Liver (tissue), 9 donors: Measurements from ENCODE around the gene FAN1. TPM values are rescaled to one million over a fixed set of nuclear protein-coding genes. Genes with fewer than 3 reads are reported as not detected.

Experiments used
- DNase-seq: peaks from one replicate; pipeline ENCODE4 v3.0.0-alpha.2; 2017; ENCODE audit warnings: low spot score
- H3K27ac ChIP-seq, 2 donors: one replicate each; pipeline ENCODE4 v1.7.0; 2013; ENCODE audit warnings: inconsistent platforms in 2 of 2, low read length in 2 of 2, control low read depth in 1 of 2, low read depth in 1 of 2, mild to moderate bottlenecking in 1 of 2
- H3K27me3 ChIP-seq, 4 donors: one replicate each; pipeline versions ENCODE4 v1.6.1 to v1.7.0; 2013; ENCODE audit warnings: low read length in 3 of 4, inconsistent platforms in 1 of 4, mild to moderate bottlenecking in 1 of 4, moderate library complexity in 1 of 4; ENCODE audit not compliant: control insufficient read depth in 4 of 4, insufficient read depth in 4 of 4
- H3K36me3 ChIP-seq, 4 donors: one replicate each; pipeline versions ENCODE4 v1.6.1 to v1.7.0; 2013; ENCODE audit warnings: low read length in 3 of 4, mild to moderate bottlenecking in 3 of 4, low read depth in 1 of 4, moderate library complexity in 1 of 4; ENCODE audit not compliant: control insufficient read depth in 4 of 4, insufficient read depth in 3 of 4
- H3K4me1 ChIP-seq, 4 donors: one replicate each; pipeline versions ENCODE4 v1.6.1 to v1.7.0; 2013; ENCODE audit warnings: low read length in 3 of 4, mild to moderate bottlenecking in 3 of 4, moderate library complexity in 1 of 4; ENCODE audit not compliant: control insufficient read depth in 4 of 4, insufficient read depth in 4 of 4
- H3K4me3 ChIP-seq, 3 donors: one replicate each; pipeline versions ENCODE4 v1.6.1 to v1.7.0; 2013; ENCODE audit warnings: low read length in 3 of 3, control low read depth in 1 of 3, low read depth in 1 of 3, mild to moderate bottlenecking in 1 of 3
- H3K9ac ChIP-seq, 2 donors: one replicate each; pipeline ENCODE4 v1.7.0; 2013; ENCODE audit warnings: low read length in 2 of 2, mild to moderate bottlenecking in 2 of 2, moderate library complexity in 2 of 2, control low read depth in 1 of 2, low read depth in 1 of 2
- H3K9me3 ChIP-seq, 4 donors: one replicate each; pipeline versions ENCODE4 v1.6.1 to v1.7.0; 2013; ENCODE audit warnings: low read length in 3 of 4; ENCODE audit not compliant: control insufficient read depth in 4 of 4
- EGR1 ChIP-seq, 2 donors: IDR thresholded peaks; 2 replicates each; pipeline ENCODE4 v1.6.1; 2016 to 2018; ENCODE audit warnings: antibody characterized with exemption in 2 of 2, low read depth in 2 of 2
- HNF4A ChIP-seq, 2 donors: conservative IDR thresholded peaks; 2 replicates each; pipeline ENCODE4 v1.6.1; 2016; ENCODE audit warnings: antibody characterized with exemption in 2 of 2, mild to moderate bottlenecking in 2 of 2
- NR2F2 ChIP-seq: IDR thresholded peaks from 2 replicates; pipeline ENCODE4 v1.6.1; 2016; ENCODE audit warnings: antibody characterized with exemption
- RXRA ChIP-seq, 2 donors: IDR thresholded peaks; 2 replicates each; pipeline ENCODE4 v1.6.1; 2017 to 2018; ENCODE audit warnings: antibody characterized with exemption in 2 of 2, mild to moderate bottlenecking in 1 of 2
- SP1 ChIP-seq: IDR thresholded peaks from 2 replicates; pipeline ENCODE4 v1.6.1; 2018; ENCODE audit warnings: antibody characterized with exemption, mild to moderate bottlenecking
- YY1 ChIP-seq: IDR thresholded peaks from 2 replicates; pipeline ENCODE4 v1.6.1; 2016; ENCODE audit warnings: antibody characterized with exemption, mild to moderate bottlenecking
- WGBS: extraction: QIAGEN DNeasy Blood & Tissue Kit; methylation state at CpG from one replicate; pipeline ENCODE4 v1.1.7; 2013; 5-methylcytosine and 5-hydroxymethylcytosine counted together
- polyA plus RNA-seq, 2 donors: library from polyadenylated mRNA; stranded (reverse) in 1 of 2; unstranded in 1 of 2; fragments of 200-250 nt in 1 of 2; fragments of >200 nt in 1 of 2; fragmentation: Nextera tagmentation in 1 of 2; extraction: Ambion mirVana in 1 of 2; gene quantifications; one replicate each; pipeline versions ENCODE4 v1.2.1 to v1.2.3, GENCODE V29; 2013 to 2015
- total RNA-seq, 2 donors: library from RNA; depleted of rRNA; stranded (reverse); fragments of >200 nt; gene quantifications; one replicate each; pipeline ENCODE4 v1.2.3, GENCODE V29; 2014
- TF ChIP-seq, protein P1 (sequence below): IDR thresholded peaks from 2 replicates; pipeline ENCODE4 v1.6.1; 2016; ENCODE audit warnings: antibody characterized with exemption
- TF ChIP-seq, protein P2 (sequence below): fragments of 150-350 bp; IDR thresholded peaks from 2 replicates; pipeline ENCODE4 v1.5.1; 2017; ENCODE audit warnings: improper control_type of control experiment, low read depth, low read length; ENCODE audit not compliant: missing input control
- TF ChIP-seq, protein P3 (sequence below): IDR thresholded peaks from 2 replicates; pipeline ENCODE4 v1.6.1; 2016; ENCODE audit warnings: antibody characterized with exemption
- TF ChIP-seq, protein P4 (sequence below): IDR thresholded peaks from 2 replicates; pipeline ENCODE4 v1.6.1; 2016; ENCODE audit warnings: antibody characterized with exemption
- donor health status: healthy.
- donor health status: healthy.
- donor health status: healthy.
- donor health status: healthy.
- donor health status: healthy.

FAN1 gene
- total and polyA plus RNA-seq, 4 donors: 5.2 to 17.1 (median 7.5) TPM

DNA sequence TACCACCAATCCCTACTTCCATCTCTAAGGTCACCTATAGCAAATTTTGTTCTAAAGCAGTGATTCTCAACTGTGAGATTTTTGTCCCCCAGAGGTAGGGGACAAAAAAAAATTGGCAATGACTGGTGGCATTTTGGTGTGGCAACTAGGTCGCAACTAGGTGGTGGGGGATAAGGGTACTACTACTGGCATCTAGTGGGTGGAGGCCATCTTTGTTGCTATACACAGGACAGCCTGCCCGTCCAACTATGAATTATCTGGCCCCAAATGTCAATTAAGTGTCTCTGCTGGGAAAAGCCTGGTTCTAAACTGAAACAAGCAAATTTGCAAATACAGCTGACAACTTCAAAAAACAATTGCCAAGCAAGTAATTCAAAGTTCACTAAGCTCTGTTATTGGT, 86.3 kb downstream of the FAN1 start:
- H3K36me3 ChIP-seq: peaks cover 0 to 2% (median 0%) of the 10 kb centered on the region in 4 donors
- H3K4me1 ChIP-seq: peaks cover 3 to 43% (median 33%) of the 10 kb centered on the region in 4 donors
- TF ChIP-seq, protein P1, sequence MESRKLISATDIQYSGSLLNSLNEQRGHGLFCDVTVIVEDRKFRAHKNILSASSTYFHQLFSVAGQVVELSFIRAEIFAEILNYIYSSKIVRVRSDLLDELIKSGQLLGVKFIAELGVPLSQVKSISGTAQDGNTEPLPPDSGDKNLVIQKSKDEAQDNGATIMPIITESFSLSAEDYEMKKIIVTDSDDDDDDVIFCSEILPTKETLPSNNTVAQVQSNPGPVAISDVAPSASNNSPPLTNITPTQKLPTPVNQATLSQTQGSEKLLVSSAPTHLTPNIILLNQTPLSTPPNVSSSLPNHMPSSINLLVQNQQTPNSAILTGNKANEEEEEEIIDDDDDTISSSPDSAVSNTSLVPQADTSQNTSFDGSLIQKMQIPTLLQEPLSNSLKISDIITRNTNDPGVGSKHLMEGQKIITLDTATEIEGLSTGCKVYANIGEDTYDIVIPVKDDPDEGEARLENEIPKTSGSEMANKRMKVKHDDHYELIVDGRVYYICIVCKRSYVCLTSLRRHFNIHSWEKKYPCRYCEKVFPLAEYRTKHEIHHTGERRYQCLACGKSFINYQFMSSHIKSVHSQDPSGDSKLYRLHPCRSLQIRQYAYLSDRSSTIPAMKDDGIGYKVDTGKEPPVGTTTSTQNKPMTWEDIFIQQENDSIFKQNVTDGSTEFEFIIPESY: no peak
- no peak for TF ChIP-seq EGR1 (IDR thresholded peaks at IDR 0.05; ENCODE audit: low read depth in 2 of 2)
- TF ChIP-seq, protein P2, sequence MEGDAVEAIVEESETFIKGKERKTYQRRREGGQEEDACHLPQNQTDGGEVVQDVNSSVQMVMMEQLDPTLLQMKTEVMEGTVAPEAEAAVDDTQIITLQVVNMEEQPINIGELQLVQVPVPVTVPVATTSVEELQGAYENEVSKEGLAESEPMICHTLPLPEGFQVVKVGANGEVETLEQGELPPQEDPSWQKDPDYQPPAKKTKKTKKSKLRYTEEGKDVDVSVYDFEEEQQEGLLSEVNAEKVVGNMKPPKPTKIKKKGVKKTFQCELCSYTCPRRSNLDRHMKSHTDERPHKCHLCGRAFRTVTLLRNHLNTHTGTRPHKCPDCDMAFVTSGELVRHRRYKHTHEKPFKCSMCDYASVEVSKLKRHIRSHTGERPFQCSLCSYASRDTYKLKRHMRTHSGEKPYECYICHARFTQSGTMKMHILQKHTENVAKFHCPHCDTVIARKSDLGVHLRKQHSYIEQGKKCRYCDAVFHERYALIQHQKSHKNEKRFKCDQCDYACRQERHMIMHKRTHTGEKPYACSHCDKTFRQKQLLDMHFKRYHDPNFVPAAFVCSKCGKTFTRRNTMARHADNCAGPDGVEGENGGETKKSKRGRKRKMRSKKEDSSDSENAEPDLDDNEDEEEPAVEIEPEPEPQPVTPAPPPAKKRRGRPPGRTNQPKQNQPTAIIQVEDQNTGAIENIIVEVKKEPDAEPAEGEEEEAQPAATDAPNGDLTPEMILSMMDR: no peak
- TF ChIP-seq, protein P3, sequence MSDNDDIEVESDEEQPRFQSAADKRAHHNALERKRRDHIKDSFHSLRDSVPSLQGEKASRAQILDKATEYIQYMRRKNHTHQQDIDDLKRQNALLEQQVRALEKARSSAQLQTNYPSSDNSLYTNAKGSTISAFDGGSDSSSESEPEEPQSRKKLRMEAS: no peak
- no peak for TF ChIP-seq NR2F2
- TF ChIP-seq, protein P4, sequence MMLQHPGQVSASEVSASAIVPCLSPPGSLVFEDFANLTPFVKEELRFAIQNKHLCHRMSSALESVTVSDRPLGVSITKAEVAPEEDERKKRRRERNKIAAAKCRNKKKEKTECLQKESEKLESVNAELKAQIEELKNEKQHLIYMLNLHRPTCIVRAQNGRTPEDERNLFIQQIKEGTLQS: no peak
- peak; percentile 85 for TF ChIP-seq YY1
- TF ChIP-seq SP1: no peak
- no peaks in the 10 kb centered on the region for H3K27me3 ChIP-seq
- H3K4me3 ChIP-seq: peak overlapping the region; percentile 65 to 97 (median 96)
- 19% methylated on average over 2 of the region's 2 CpGs for WGBS
- no peak for DNase-seq
- no peaks in the 10 kb centered on the region for H3K9me3 ChIP-seq
- peak overlapping the region; percentile 76 to 99 for H3K9ac ChIP-seq
- H3K27ac ChIP-seq: peak overlapping the region; percentile 87 to 98

DNA sequence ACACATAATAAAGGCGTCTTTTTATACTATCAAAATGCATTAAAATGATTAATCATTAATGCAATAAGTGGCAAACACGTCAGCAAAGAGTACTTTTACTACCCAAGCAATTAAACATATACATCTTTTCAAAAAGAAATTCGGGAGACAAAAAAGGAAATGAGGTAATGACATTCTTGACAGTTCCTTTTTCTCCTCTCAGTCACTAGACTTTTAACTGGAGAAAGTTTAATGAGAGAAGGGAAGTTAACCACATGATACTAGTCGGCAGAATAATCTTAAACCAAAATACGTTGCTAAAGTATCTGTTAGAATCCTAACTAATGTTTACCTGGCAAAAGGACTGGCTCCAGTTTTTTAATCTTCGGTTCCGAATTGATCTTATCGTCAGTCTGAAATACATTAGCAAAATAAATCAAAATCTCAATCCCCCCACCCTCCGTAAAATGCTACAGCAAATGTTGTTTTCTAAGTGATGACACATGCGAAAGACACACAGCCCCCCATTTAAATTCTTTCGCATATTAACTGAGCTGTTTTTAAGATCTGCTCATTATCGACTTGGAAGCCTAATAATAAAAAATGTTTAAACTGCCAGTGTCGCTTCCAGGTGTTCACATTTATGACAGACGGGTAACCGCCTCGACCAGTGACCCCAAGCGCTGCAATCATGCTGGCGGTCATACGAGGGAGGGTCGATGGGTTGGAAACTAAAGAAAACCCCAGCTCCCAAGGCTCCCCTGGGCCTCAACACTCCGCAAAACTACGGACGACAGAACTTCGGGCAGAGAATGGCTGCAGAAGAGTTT, 86.9 kb downstream of the FAN1 start:
- Histone ChIP-seq H3K36me3 (peaks cover 0 to 2% (median 0%) of the 10 kb centered on the region in 4 donors), H3K4me3 (peak overlapping the region; percentile 65 to 97 (median 96)), H3K4me1 (peaks cover 2 to 37% (median 27%) of the 10 kb centered on the region in 4 donors), H3K27me3 (no peaks in the 10 kb centered on the region), H3K27ac (peak overlapping the region; percentile 87 to 98), H3K9ac (peak overlapping the region; percentile 76 to 99), H3K9me3 (no peaks in the 10 kb centered on the region)
- TF ChIP-seq, protein P2: no peak
- TF ChIP-seq HNF4A (conservative IDR thresholded peaks at IDR 0.05) (no peak), RXRA (IDR thresholded peaks at IDR 0.05) (peak in 1 of 2 donors; percentile 19), SP1 (peak; percentile 13)
- WGBS: 1% methylated on average over 24 of the region's 24 CpGs
- no peak for DNase-seq
